Urothelium cell line (cell line): ENCODE results near the gene NOC4L.
"Not testable (repeated sequence)": the region's sequence is repeated elsewhere in the genome, so short reads cannot be mapped to it uniquely, and the experiment has no call there.

Experiments used
- DNase-seq: peaks from one replicate; pipeline ENCODE4 v3.0.0; 2011; ENCODE audit warnings: low spot score, mixed read lengths
- FAIRE-seq: peaks from 2 replicates; lab custom pipeline; 2011; peaks lifted over from hg19 to GRCh38; lab: Jason Lieb, UNC

Gene NOC4L

GRCh38 chr12:132123970-132124765 is 20.1 kb upstream of the NOC4L start:
- DNase-seq (no peak), FAIRE-seq (no peak)

GRCh38 chr12:132124766-132125425 is 19.4 kb upstream of the NOC4L start:
- FAIRE-seq (no peak), DNase-seq (no peak)

- DNase-seq (no peak), FAIRE-seq (no peak)
Measured at GRCh38 chr12:132125736-132126135, 18.5 kb upstream of the NOC4L start.

- DNase-seq (no peak), FAIRE-seq (no peak)
Measured at GRCh38 chr12:132127041-132127440, 17.2 kb upstream of the NOC4L start.

- no peak for FAIRE-seq
- DNase-seq: no peak
Measured at GRCh38 chr12:132129007-132129406, 15.2 kb upstream of the NOC4L start.

GRCh38 chr12:132130690-132131089 is 13.6 kb upstream of the NOC4L start:
- FAIRE-seq (no peak), DNase-seq (no peak)

- FAIRE-seq: no peak
- DNase-seq: no peak
Measured at GRCh38 chr12:132131229-132131628, 13.0 kb upstream of the NOC4L start.

DNA sequence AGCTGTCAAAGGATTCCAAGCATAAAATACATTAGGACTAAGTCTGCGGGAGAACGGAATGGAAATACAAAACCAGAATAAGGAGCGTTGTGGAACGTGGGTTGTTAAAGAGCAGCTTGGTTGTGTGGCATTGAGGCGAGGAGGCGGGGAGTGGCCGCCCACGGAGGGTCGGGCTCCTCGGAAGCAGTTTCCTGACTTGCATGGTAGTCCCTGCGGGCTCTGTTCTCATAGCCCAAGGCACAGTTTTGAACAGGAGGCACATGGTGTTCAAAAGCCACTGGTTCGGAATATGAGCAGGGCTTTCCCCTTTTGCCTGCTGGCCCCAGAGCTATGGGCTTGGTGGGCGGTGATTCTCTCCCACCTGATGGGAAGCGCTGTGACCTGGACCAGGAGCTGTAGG is 12.3 kb upstream of the NOC4L start:
- DNase-seq (no peak), FAIRE-seq (no peak)

- FAIRE-seq: no peak
Measured at GRCh38 chr12:132132609-132133430, 11.4 kb upstream of the NOC4L start.

DNA sequence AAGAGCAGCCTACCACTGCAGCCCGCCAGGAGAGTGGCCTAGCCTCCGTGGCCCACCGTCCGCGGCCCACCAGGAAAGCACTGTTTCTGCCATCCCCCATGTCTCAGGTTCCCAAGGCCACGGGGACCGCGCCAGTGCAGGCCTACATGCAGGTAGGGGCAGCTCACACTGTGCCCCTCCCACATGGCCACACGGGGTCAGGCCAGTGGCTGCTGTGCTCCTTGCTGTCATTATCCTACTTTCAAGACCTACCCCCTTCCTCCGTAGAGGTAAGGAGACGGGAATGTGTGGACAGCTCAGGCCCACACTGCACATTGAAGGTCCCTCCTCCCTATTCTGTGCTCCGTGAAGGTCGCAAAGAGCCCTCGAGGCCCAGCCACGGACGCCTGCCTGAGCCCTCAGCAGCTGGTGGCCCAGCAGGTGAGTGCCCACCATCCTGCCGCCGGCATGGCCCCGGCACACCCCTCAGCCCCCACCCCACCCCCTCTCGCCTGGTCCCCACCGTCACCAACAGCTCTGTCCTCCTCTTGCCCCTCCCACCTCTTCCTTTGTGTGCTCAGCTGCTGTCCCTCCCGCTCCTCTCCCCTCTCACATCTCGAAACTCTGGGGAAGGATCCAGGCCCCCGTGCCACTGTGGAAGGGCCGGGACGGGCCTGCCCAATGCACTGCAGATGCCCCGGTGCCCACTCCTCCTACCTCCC is 10.2 kb upstream of the NOC4L start:
- FAIRE-seq: no peak

More at GRCh38 chr12:132132609-132133430, 11.4 kb upstream of the NOC4L start:
- no peak for DNase-seq

DNA sequence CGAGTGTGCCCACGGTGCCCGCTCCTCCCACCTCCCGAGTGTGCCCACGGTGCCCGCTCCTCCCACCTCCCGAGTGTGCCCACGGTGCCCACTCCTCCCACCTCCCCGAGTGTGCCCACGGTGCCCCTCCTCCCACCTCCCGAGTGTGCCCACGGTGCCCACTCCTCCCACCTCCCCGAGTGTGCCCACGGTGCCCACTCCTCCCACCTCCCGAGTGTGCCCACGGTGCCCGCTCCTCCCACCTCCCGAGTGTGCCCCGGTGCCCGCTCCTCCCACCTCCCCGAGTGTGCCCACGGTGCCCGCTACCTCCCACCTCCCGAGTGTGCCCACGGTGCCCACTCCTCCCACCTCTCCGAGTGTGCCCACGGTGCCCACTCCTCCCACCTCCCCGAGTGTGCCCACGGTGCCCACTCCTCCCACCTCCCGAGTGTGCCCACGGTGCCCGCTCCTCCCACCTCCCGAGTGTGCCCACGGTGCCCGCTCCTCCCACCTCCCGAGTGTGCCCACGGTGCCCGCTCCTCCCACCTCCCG is 9.5 kb upstream of the NOC4L start:
- not testable (repeated sequence) for FAIRE-seq, DNase-seq

More for the DNA sequence above, 10.2 kb upstream of the NOC4L start:
- DNase-seq: no peak

DNA sequence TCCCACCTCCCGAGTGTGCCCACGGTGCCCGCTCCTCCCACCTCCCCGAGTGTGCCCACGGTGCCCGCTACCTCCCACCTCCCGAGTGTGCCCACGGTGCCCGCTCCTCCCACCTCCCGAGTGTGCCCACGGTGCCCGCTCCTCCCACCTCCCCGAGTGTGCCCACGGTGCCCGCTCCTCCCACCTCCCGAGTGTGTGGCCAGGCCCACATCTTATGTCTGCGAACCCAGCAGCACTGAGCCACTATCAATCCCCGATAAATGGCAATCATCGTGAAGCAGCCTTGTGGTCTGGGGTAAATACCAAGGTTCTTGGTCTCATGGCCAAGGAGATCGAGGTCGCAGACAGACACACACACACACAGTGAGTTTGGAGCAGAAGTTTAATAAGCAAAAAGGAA is 8.0 kb upstream of the NOC4L start:
- DNase-seq, FAIRE-seq: not testable (repeated sequence)

GRCh38 chr12:132137483-132138125 is 6.7 kb upstream of the NOC4L start:
- no peak for FAIRE-seq

DNA sequence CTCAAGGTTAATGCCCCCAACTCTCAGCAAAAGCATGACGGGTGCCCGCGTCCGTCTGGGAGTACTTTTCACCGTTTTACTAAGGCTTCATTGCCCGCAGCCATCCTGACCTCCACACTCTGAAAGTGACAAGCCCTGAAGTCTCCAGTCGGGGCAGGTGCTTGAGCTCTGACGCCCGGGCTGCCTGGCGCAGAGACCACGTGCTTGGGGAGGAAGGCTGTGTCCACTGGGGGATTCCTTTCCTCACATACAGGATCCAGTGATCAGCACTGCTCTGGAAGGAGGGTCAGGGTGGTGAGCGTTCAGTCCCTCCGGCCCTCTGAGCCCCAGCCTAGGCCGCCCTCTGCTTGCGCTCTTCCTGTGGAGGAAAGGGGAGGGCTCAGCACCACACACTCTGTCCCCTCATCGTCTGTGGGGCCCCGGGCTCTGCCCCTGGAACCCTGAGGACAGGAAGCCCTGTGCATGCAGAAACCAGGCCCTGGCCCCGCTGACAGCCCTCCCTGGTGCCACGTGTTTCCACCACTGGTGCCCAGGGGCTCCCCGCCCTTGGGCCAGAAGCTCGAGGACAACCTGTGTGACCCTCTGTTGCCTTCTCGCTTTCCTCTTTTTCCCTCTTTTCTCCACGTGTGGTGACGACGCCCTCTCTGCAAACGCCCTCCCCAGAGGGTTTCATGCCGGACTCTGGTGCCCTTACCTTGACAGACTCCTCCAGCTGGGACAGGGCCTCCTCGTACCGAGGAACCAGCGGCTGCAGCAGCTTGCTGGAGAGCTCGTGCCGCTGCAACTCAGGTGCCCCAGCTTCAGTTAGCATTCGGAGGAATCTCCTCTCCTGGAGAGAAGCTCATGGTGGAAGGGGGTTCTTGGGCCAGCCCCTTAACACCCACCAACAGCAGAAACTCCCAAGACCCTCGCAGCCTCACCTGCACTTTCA is 5.1 kb upstream of the NOC4L start:
- no peak for FAIRE-seq
- no peak for DNase-seq

More at GRCh38 chr12:132137483-132138125, 6.7 kb upstream of the NOC4L start:
- DNase-seq: no peak

- FAIRE-seq: no peak
- no peak for DNase-seq
Measured at GRCh38 chr12:132139912-132140311, 4.3 kb upstream of the NOC4L start.

DNA sequence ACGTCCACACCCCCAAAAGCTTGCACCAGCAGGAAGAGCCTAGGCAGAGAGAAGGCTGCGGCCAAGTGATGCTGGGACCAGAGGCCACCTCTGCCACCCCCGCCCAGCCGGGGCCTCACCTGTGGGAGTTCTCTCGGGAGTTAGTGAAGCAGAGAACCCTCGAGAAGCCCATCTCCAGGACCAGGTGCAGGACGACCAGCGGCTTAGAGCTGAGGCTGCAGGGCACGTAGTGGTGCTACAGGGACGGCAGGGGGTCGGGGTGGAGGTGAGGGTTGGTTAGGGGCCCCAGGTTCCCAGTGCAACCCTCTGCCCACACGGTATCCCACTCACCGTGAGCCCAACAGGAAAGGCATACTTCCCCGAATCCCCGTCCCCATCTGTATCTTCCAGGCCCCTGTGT is 3.8 kb upstream of the NOC4L start:
- DNase-seq (no peak), FAIRE-seq (no peak)

DNA sequence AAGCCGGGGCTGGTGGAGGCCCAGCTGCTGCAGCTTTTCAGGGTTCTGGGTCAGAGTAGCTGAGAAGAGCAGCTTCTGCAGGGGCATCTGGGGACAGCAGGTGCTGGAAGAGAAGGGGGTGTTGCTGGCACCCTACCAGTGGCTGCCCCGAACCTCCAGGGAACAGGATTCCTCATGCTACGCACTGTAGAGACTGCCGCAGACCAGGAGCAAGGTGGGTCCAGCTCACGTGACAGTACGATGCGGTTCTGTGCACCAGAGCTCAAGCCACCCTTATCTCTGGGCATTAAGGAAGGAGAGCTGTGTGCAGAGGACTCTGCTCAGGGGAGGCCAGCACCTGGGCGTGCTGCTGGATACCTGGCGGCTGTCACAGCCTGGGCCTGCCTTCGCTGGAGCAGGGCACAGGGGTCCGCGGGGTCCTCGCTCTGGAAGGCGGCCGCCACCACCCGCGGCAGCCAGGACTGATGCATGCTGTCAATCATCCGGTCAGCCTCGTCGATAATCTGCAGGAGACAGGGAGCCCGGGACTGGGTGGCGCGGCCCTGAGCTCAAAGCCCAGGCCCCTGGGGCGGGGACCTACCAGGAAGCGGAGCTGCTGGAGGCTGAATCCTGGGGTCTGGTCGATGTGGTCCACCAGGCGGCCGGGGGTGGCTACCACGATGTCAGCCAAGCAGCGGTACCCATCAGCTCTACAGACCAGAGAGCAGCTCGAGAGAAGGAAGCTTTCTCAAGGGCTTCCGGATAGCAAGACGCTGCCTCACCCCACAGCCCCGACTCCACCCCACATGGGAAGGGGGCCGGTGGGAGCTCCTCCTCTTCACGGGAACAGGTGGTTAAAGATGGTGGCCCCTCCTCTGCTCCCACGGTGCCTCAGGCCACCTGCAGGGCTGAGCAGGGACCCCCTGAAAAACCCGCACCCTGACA is 3.1 kb upstream of the NOC4L start:
- DNase-seq: no peak
- FAIRE-seq: no peak
